Stimulated activated CD4-positive, alpha-beta T cell treated with anti-CD3 and anti-CD28 coated beads, TNF-alpha, amount 100 ng/mL, for 48 hours (primary cell): ENCODE data around the gene CPT1A.

ENCODE experiments used
- DNase-seq, 3 donors: peaks; one replicate each; pipeline ENCODE4 v3.0.0-alpha.2; 2020; ENCODE audit warnings: low read depth in 3 of 3

The CPT1A gene

GRCh38 chr11:68759991-68760390, 81.7 kb downstream of the CPT1A start:
- DNase-seq: no peak

- no peak for DNase-seq
Observed at GRCh38 chr11:68757711-68758110, 84.0 kb downstream of the CPT1A start.

GRCh38 chr11:68756171-68756766, 85.4 kb downstream of the CPT1A start:
- no peak for DNase-seq

- DNase-seq: no peak
Observed at GRCh38 chr11:68753300-68753699, 88.4 kb downstream of the CPT1A start.

GRCh38 chr11:68751331-68751856, 90.3 kb downstream of the CPT1A start, which contains the start of gene TESMIN:
TESMIN (minus strand) TSS chr11:68751520; CDS start chr11:68750660, 860 bp downstream.
- DNase-seq: peak; percentile 83 to 99 (median 90)

- no peak for DNase-seq
Observed at GRCh38 chr11:68751004-68751325, 90.8 kb downstream of the CPT1A start.

- peak in 1 of 3 donors; percentile 7 for DNase-seq
Observed at GRCh38 chr11:68750195-68751003, 91.3 kb downstream of the CPT1A start.

- DNase-seq: no peak
Observed at GRCh38 chr11:68749229-68750123, 92.2 kb downstream of the CPT1A start.

- DNase-seq: no peak
Observed at GRCh38 chr11:68748061-68748460, 93.7 kb downstream of the CPT1A start.

- no peak for DNase-seq
Observed at GRCh38 chr11:68743539-68743938, 98.2 kb downstream of the CPT1A start.

GRCh38 chr11:68741463-68741862, 100.3 kb downstream of the CPT1A start:
- no peak for DNase-seq

GRCh38 chr11:68735646-68736045, 106.1 kb downstream of the CPT1A start:
- DNase-seq: no peak

GRCh38 chr11:68735125-68735524, 106.6 kb downstream of the CPT1A start:
- DNase-seq: no peak

- no peak for DNase-seq
Observed at GRCh38 chr11:68734111-68734510, 107.6 kb downstream of the CPT1A start.

- no peak for DNase-seq
Observed at GRCh38 chr11:68727783-68728182, 113.9 kb downstream of the CPT1A start.

- no peak for DNase-seq
Observed at GRCh38 chr11:68724293-68724692, 117.4 kb downstream of the CPT1A start.

- DNase-seq: no peak
Observed at GRCh38 chr11:68722143-68722542, 119.6 kb downstream of the CPT1A start.

- DNase-seq: no peak
Observed at GRCh38 chr11:68721075-68721474, 120.6 kb downstream of the CPT1A start.

GRCh38 chr11:68715456-68716122, 126.1 kb downstream of the CPT1A start:
- no peak for DNase-seq

GRCh38 chr11:68714060-68714856, 127.5 kb downstream of the CPT1A start:
- no peak for DNase-seq

GRCh38 chr11:68711114-68711513, 130.6 kb downstream of the CPT1A start:
- no peak for DNase-seq
